ENCODE results near the gene USP43. TPM values are rescaled to one million over a fixed set of nuclear protein-coding genes. Genes with fewer than 3 reads are reported as not detected.
"Not testable (repeated sequence)": the region's sequence is repeated elsewhere in the genome, so short reads cannot be mapped to it uniquely, and the experiment has no call there.

USP43 gene
- polyA plus RNA-seq, 1 donor (not counting 4 experiments of a cell fraction or from before 2014, with no cell fraction given) = 2.2 TPM

GRCh38 chr17:9635340-9635739 lies 10.0 kb upstream of the USP43 start:
- FAIRE-seq = no peak
- Histone ChIP-seq H3K4me2 (ENCODE audit: control insufficient read depth, extremely low read depth, insufficient read depth, low read depth, low read length) (no peak overlapping the region), H3K9me3 (ENCODE audit: control insufficient read depth, low read depth, low read length) (no peaks in the 10 kb centered on the region), H3K27me3 (ENCODE audit: control insufficient read depth, extremely low read depth, insufficient read depth, low read length) (no peaks in the 10 kb centered on the region), H3K9ac (ENCODE audit: control insufficient read depth, extremely low read depth, insufficient read depth, low read length) (no peak overlapping the region), H3K4me1 (ENCODE audit: control insufficient read depth, extremely low read depth, insufficient read depth, low read length) (no peaks in the 10 kb centered on the region), H2AFZ (ENCODE audit: control insufficient read depth, low read length) (no peak overlapping the region), H4K20me1 (ENCODE audit: control insufficient read depth, extremely low read depth, insufficient read depth, low read length) (no peaks in the 10 kb centered on the region), H3K79me2 (ENCODE audit: control insufficient read depth, insufficient read depth, low read length) (no peaks in the 10 kb centered on the region), H3K4me3 (ENCODE audit: control insufficient read depth in 2 of 3, extremely low read depth in 1 of 3, insufficient read depth in 2 of 3, low read depth in 1 of 3, low read length in 3 of 3) (no peak overlapping the region), H3K9me1 (ENCODE audit: control insufficient read depth, extremely low read depth, insufficient read depth, low read length) (no peaks in the 10 kb centered on the region), H3K27ac (ENCODE audit: control insufficient read depth, insufficient read depth, low read length) (no peak overlapping the region), H3K36me3 (ENCODE audit: control insufficient read depth in 2 of 2, extremely low read depth in 1 of 2, insufficient read depth in 2 of 2, low read length in 2 of 2) (no peaks in the 10 kb centered on the region)
- no peak for DNase-seq (ENCODE audit: low read depth, low spot score)
- dilution Hi-C loops (cut with MboI; ENCODE audit: extremely low pct_ligation_motif_present, low sequenced_read_pairs) = no loop called here
- TF ChIP-seq EZH2 (IDR thresholded peaks at IDR 0.05; ENCODE audit: low read length) (no peak), CTCF (optimal IDR thresholded peaks at IDR 0.05 in 1 of 3, IDR thresholded peaks at IDR 0.05 in 1 of 3, conservative IDR thresholded peaks at IDR 0.05 in 1 of 3; ENCODE audit: extremely low read depth in 1 of 3, insufficient read depth in 2 of 3, low read length in 3 of 3) (no peak)

- no peaks in the 10 kb centered on the region for H3K27me3 ChIP-seq (ENCODE audit: control insufficient read depth, extremely low read depth, insufficient read depth, low read length)
- dilution Hi-C loops (cut with MboI; ENCODE audit: extremely low pct_ligation_motif_present, low sequenced_read_pairs) = no loop called here
- no peak for FAIRE-seq
Observed at GRCh38 chr17:9636501-9636900, 8.8 kb upstream of the USP43 start.

GRCh38 chr17:9640388-9640787 lies 4.9 kb upstream of the USP43 start:
- DNase-seq (ENCODE audit: low read depth, low spot score); H3K9me1 ChIP-seq (ENCODE audit: control insufficient read depth, extremely low read depth, insufficient read depth, low read length); H3K36me3 ChIP-seq (ENCODE audit: control insufficient read depth in 2 of 2, extremely low read depth in 1 of 2, insufficient read depth in 2 of 2, low read length in 2 of 2); H4K20me1 ChIP-seq (ENCODE audit: control insufficient read depth, extremely low read depth, insufficient read depth, low read length); H2AFZ ChIP-seq (ENCODE audit: control insufficient read depth, low read length); H3K4me2 ChIP-seq (ENCODE audit: control insufficient read depth, extremely low read depth, insufficient read depth, low read depth, low read length); dilution Hi-C loops (cut with MboI; ENCODE audit: extremely low pct_ligation_motif_present, low sequenced_read_pairs); H3K27ac ChIP-seq (ENCODE audit: control insufficient read depth, insufficient read depth, low read length); H3K4me1 ChIP-seq (ENCODE audit: control insufficient read depth, extremely low read depth, insufficient read depth, low read length); H3K9ac ChIP-seq (ENCODE audit: control insufficient read depth, extremely low read depth, insufficient read depth, low read length); H3K27me3 ChIP-seq (ENCODE audit: control insufficient read depth, extremely low read depth, insufficient read depth, low read length); H3K79me2 ChIP-seq (ENCODE audit: control insufficient read depth, insufficient read depth, low read length); H3K9me3 ChIP-seq (ENCODE audit: control insufficient read depth, low read depth, low read length); FAIRE-seq; H3K4me3 ChIP-seq (ENCODE audit: control insufficient read depth in 2 of 3, extremely low read depth in 1 of 3, insufficient read depth in 2 of 3, low read depth in 1 of 3, low read length in 3 of 3): not testable (repeated sequence)

More at GRCh38 chr17:9636501-9636900, 8.8 kb upstream of the USP43 start:
- no peak for DNase-seq (ENCODE audit: low read depth, low spot score)
- no peaks in the 10 kb centered on the region for H4K20me1 ChIP-seq (ENCODE audit: control insufficient read depth, extremely low read depth, insufficient read depth, low read length)
- H3K9me3 ChIP-seq (ENCODE audit: control insufficient read depth, low read depth, low read length) = no peaks in the 10 kb centered on the region
- H3K4me2 ChIP-seq (ENCODE audit: control insufficient read depth, extremely low read depth, insufficient read depth, low read depth, low read length) = no peak overlapping the region
- no peak overlapping the region for H2AFZ ChIP-seq (ENCODE audit: control insufficient read depth, low read length)
- H3K9ac ChIP-seq (ENCODE audit: control insufficient read depth, extremely low read depth, insufficient read depth, low read length) = no peak overlapping the region
- H3K4me1 ChIP-seq (ENCODE audit: control insufficient read depth, extremely low read depth, insufficient read depth, low read length) = no peaks in the 10 kb centered on the region
- H3K36me3 ChIP-seq (ENCODE audit: control insufficient read depth in 2 of 2, extremely low read depth in 1 of 2, insufficient read depth in 2 of 2, low read length in 2 of 2) = no peaks in the 10 kb centered on the region
- H3K79me2 ChIP-seq (ENCODE audit: control insufficient read depth, insufficient read depth, low read length) = no peaks in the 10 kb centered on the region
- H3K9me1 ChIP-seq (ENCODE audit: control insufficient read depth, extremely low read depth, insufficient read depth, low read length) = no peaks in the 10 kb centered on the region
- H3K27ac ChIP-seq (ENCODE audit: control insufficient read depth, insufficient read depth, low read length) = no peak overlapping the region
- TF ChIP-seq EZH2 (IDR thresholded peaks at IDR 0.05; ENCODE audit: low read length) (no peak), CTCF (optimal IDR thresholded peaks at IDR 0.05 in 1 of 3, IDR thresholded peaks at IDR 0.05 in 1 of 3, conservative IDR thresholded peaks at IDR 0.05 in 1 of 3; ENCODE audit: extremely low read depth in 1 of 3, insufficient read depth in 2 of 3, low read length in 3 of 3) (no peak)
- no peak overlapping the region for H3K4me3 ChIP-seq (ENCODE audit: control insufficient read depth in 2 of 3, extremely low read depth in 1 of 3, insufficient read depth in 2 of 3, low read depth in 1 of 3, low read length in 3 of 3)

All from keratinocyte (primary cell).